NOMO-1 (cell line): ENCODE data around the gene HIPK1.

Experiments
- DNase-seq, 2 experiments: peaks; one replicate each; lab custom pipeline; 2025; ENCODE audit not compliant: unreplicated experiment in 2 of 2; lab: John Stamatoyannopoulos, UW

The HIPK1 gene

DNA sequence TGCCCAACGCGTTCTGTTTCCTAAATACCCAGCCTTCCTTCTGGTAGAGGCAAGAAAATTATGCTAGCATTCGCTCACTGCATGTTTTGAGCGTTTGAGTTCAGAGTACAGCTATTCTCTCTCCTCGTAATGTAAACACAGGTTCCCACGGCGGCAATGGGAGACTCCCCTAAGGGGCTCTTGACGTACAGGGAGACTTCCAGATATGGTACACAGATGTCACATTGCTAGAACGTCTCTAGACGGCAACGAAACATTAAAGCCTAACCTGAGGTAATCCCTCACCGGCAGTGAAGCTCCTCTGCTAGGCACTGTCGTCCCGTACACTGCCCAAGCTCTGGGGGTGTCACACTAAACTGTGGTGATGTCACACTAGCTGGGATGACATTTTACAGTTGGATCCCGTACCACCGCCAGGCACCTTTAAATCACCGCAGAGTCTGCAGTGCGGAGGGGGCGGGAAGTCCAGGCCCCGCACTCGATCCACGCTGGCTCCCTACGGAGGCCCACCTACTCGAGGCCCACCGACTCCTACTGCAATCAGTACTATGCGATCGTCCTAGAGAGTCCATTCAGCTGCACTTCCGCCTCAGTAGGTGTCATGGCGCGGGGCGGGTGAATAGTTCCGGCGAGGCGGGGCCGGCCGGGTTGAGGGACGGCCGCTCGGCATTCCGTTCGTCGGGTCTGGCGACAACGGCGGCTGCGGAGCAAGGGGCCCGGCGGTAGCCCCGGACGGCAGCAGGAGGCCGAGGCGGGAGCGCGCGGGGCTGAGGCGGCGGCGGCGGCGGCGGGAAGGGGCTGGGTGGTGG lies at the start of gene HIPK1:
Gene HIPK1, plus strand, starts transcription at position 384 of the 809 bp plus-strand sequence.
- peak; percentile 88 to 93 for DNase-seq

- no peak for DNase-seq
Observed at GRCh38 chr1:113879739-113880038, 49.4 kb upstream of the HIPK1 start.

DNA sequence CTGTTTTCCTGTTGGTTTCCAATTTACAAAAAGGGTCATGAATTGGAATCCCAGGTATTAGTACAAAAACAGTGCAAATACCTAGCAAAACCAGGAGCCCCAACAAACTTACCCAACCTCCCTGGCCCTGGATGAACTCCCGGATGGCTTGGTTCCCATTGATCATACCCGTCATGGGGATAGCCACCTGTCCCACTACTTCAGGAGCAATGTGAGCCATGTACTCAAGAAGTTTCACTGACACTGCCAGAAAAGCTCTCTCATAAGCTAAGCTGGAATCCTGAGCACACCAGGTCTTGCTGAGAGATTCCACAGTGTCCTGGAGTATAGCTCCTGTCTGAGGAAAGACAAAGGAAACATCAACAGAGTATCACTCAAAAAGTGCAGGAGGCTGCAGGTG lies 47.5 kb upstream of the HIPK1 start:
- no peak for DNase-seq

- DNase-seq, result no peak
Observed at GRCh38 chr1:113886417-113887401, 42.4 kb upstream of the HIPK1 start.

DNA sequence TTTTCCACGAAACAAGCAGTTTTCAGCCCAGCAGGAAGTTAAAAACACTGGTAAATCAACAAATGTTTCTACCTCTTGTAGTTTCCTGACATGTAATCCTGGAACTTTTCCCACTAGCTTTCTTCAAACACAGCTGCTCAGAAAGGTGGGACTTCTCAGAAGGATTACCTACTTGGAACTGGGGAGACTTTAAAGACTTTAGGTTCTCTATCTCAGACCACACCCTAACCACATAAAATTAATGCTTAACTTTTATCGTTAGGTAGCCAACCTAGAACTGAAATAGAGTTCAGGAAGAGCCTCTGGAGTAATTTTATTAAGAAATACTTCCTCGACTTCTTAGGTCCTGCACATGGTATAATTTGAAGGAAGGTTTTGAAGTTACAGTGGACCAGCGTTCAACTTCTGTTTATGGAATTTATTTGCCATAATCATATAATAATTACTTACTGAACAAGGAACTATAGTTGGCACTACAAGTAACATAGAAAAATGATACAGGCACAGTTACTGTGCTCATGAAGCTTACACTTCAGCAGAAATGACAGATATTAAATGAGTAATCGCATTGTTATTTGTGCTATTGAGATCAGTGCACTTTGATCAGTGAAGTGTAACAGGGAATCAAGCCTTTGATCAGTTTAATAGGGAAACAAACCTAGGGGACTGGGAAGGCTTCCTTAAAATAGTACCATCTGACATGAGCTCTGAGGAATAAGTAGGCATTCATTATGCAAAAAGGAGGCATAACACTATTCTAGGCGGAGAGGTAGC lies 41.5 kb upstream of the HIPK1 start, which contains the start of gene BCL2L15:
Gene BCL2L15, minus strand, starts transcription at position 180 of the 774 bp plus-strand sequence. CDS start 206 bp downstream, outside the sequence.
- no peak for DNase-seq

DNA sequence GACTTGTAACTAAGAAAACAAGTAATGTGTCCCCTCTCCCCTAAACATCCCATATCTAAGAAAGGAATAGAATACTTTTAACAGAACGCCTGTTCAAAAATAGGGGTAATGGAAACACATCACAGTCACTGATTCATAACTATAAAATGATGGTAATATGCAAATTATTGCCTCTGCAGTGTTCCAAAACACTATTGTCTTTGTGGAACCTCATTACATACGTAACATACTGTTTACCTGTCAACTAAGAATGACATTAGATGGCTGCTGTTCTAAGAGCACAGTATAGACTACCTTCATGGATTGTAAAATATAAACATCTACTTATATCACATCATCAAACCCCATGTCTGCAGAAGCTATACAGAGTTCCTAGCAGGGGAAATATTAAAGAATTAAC lies 38.3 kb upstream of the HIPK1 start:
- no peak for DNase-seq

DNA sequence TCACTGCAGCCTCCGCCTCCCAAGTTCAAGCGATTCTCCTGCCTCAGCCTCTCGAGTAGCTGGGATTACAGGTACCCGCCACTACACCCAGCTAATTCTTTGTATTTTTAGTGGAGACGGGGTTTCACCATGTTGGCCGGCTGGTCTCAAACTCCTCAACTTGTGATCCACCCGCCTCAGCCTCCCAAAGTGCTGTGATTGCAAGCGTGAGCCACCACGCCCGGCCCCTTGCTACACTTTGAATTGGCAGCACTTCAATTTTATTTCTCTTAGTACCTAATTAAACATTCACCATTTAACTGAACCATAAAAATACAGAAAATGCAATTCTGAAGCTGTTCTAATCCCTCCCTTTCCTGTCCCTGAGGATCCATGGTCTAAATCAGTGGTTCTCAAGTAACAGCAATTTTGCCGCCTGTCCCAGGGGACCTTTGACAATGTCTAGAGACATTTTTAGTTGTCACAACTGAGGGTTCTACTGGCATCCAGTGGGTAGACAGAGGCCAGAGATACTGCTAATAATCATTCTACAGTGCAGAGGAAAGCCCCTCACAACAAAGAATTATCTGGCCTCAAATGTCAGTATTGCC lies 37.4 kb upstream of the HIPK1 start:
- no peak for DNase-seq

- no peak for DNase-seq
Observed at GRCh38 chr1:113893267-113893666, 35.9 kb upstream of the HIPK1 start.

DNA sequence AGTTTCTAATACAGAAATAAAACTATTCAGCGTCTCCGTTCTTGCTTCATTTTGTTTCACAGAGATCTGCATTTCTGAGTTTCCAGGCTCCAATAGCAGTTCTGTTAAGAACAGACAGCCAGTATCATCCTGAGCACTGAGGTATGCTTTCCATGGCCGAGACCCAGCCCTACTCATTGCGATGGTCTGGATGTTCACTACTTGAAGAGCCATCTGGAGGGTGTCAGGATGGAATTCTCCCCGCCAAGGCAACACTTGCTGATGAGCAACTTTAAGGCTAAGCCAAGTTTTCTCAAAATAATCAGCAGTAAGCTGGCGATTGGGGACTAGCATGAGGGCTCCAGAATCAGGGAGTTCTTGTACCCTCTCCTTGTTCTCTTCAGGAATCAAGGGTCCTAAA lies 34.0 kb upstream of the HIPK1 start:
- no peak for DNase-seq

DNA sequence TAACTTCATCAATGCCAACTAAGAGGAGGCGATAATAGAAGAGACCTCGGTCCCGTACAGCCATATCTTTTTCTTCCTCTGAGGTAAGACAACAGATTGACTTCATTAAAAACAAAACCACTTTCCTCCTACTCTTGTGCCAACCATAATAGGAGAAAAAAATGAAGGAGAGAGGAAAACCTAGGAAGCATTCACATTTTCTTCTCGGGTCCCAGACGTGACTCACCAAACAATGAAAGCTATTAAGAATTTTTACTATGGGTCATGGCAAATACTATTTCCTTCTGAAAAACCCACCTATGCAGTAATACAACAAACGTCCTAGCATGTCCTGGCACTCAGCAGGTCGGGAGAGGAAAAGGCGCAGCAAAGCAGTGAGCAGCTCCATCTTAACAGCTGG lies 33.2 kb upstream of the HIPK1 start:
- no peak for DNase-seq

- peak in 1 of 2 experiments; percentile 52 for DNase-seq
Observed at GRCh38 chr1:113898241-113898814, 30.8 kb upstream of the HIPK1 start.

GRCh38 chr1:113899111-113899510 lies 30.0 kb upstream of the HIPK1 start:
- DNase-seq, result no peak

DNA sequence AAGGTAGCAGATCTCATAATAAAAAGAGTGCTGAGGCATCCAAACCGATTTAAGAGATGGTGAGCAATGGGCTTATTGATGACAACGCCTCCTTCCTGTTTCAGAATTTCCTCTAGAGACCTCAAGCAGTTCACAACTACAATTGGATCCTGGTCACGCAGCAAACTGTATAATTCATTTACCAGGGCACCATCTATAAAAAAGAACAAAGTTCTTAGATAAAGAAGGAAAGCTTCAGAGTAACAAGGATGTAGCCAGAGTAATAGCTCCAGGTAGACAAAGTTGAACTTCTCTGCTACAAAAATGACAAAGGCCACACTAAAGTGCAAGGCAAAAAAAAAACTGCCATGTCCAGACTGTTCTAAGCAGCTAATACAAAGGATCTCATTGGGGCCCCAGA lies 27.9 kb upstream of the HIPK1 start:
- no peak for DNase-seq

- peak in 1 of 2 experiments; percentile 50 for DNase-seq
Observed at GRCh38 chr1:113903501-113904292, 25.4 kb upstream of the HIPK1 start.

DNA sequence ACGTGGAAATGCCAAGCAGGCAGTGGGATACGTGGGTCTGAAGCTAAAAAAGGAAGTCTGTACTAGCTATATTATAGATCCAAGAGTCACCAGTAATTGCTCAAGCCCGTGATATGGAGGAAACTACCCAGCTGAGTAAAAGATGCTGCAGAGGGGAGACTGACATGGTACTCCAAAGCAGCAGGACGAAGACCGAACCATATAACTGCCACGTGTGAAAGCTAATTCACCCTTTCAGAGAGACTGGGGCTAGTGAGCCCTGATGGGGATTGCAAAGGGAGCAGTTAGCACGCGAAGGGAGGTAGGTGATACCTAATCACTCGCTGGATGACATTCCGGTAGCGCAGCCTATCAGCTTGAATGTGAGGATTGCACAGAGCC lies 24.8 kb upstream of the HIPK1 start:
- DNase-seq, result peak in 1 of 2 experiments; percentile 81

- DNase-seq, result peak; percentile 99 to 100
Observed at GRCh38 chr1:113904674-113905434, 24.3 kb upstream of the HIPK1 start, which contains the start of the genes AP4B1 and DCLRE1B. AP4B1 (minus strand) TSS chr1:113904799; CDS start chr1:113904717, 82 bp downstream. DCLRE1B (plus strand) TSS chr1:113905326; CDS start chr1:113905587, 261 bp downstream.

- no peak for DNase-seq
Observed at GRCh38 chr1:113905435-113905861, 23.7 kb upstream of the HIPK1 start.

DNA sequence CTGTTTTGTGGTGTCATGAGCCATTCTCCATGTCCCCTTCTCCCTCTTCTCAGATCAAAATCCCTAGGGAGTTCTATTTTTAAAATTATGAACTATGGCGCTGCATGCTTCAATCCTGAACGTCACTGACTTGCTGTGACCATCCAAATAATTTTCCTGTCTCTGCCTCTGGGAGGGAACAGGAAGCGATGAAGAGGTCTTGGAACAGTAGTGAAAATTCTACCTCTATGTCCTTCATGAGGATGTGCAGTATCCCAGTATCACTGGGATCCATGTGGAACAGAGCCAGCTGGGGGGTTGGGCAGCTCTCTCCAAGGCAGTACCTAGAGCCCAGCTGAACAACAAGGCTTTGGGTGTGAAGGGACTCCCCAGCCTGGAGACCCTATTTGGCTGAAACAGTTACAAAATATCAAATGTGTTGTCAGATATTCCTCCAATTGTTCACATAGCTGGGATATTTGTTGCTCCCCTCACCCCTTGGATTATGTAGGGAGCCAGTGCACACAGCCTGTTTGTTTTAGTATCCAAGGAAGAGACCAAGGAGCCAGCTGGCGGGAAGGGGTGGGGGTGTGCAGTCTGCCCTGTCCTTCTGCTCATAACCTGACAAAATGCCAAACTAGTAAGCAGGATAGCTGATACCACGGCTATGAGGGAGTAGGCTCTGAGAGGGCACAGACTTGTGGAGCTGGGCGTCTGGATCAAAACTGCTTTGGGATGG lies 16.4 kb upstream of the HIPK1 start:
- no peak for DNase-seq
